HK-2 (cell line): ENCODE results near the gene FIBCD1.
"Not testable (repeated sequence)": the region's sequence is repeated elsewhere in the genome, so short reads cannot be mapped to it uniquely, and the experiment has no call there.

ENCODE experiments used
- DNase-seq: peaks from one replicate; pipeline ENCODE4 v3.0.0-alpha.2; 2018; ENCODE audit not compliant: unreplicated experiment

FIBCD1 gene

DNA sequence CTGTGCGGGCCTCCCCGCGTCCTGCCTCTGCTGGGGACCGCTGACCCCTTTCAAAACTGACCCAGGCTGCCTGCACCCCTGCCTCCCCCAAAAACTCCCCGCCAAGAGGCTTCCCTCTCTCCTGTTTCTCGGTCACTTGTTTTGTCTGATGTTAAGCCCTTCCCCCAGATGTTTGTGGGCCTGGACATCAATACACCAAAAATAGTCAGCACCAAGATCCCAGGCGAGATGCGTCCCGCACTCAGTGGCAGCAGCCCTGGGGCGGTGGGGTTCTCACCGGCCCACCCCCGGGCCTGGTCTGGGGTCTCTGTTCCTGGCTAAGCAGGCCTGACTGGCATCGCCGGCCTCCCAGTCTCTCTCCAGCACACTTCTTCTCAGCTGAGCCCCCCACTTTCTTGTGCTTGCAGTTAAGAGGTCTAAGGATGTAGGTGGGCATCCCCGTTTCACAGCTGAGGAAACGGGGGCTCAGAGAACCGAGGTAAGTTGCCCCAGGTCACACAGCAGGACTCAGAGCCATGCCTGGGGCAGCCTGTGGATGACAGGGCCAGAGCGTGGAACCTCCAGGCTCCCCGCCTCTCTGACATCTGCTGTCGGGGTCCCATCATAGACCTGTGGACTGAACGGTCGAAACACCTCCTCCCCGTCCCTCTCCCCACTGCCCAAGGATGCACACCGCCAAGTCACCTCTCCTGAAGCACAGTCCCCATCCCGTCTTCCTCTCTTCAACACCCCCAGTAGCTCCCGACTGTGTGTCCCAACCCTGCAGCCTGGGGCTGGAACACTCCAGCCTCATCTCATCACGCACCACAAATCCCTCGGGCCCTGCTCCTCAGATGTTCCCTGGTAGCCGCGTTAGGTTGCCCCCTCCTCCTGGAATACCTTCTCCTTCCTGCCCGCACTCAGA is 16.8 kb downstream of the FIBCD1 start:
- no peak for DNase-seq

DNA sequence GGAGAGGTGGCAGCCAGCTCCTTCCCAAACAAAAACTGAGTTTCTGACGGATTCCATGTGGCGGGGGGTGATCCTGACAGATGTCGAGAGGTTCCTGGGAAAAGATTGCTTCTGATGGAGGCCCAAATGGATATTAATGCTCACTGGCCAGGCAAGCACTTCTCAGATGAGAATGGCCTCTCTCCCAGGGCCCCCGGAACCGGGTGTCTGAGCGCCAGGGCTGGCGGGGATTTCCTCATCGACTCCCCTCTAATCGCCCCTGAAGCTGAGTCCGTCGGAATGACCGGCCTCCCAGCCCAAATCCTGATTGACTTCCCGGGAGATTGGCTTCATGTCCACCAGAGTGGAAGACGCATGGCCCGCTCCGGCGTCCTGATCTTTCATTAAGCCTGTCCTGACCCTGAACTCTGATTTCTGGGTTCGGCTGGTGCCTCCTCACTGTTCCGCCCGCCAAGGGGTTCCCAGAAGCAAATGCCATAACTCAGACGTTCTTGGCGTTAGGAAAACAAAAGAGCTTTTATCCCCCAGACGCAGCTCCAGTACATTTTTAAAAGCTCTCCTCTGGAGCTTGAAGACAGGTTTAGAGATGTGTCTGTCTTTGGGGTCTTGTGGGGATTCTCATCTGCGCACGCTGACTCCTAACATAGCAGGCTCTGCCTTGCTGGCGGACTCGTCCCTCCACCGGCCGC is 17.6 kb downstream of the FIBCD1 start:
- no peak for DNase-seq

DNA sequence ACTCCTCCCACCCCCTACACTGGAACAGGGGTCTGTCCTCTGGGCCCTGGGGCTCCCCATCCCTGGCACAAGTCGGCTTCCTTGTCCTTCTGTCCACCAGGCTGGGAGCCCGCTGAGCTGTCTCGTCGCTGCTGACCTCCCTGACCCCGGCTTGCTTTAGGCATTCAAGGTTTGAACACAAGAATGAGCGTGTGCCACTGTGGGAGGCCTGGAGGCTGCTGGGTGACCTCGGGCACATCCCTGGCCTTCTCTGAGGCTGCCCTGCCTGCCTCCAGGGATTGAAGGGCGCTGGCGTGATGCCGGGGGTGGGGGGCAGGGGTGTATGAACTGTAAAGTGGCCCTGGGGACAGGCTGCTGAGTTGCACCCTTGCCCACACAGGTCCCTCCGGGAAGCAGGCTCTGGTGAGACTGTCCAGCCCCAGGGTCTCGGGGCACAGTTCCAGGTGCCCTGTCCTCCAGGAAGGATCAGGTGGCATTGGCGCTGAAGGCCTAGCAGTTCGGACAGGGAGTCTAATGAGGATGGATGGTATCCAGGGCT is 18.2 kb downstream of the FIBCD1 start:
- no peak for DNase-seq

DNA sequence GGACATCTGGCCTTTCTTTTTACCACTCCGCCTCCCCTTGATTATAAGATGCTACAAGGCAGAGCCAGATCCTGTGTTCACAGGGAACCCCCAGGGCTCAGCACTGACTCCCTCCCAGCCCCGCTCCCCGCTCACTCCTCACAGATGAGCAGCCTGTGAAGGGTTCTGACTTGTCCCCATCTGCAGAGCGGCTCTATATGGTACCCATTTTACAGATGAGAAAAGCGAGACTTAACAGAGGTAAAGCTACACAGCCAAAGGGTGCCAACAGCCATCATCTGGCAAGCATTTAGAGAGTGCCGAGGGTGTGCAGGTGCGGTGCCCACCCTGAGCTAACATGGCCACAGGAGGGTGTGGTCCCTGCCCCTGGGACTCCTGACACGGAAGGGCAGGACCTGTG is 18.8 kb downstream of the FIBCD1 start:
- DNase-seq = no peak

DNA sequence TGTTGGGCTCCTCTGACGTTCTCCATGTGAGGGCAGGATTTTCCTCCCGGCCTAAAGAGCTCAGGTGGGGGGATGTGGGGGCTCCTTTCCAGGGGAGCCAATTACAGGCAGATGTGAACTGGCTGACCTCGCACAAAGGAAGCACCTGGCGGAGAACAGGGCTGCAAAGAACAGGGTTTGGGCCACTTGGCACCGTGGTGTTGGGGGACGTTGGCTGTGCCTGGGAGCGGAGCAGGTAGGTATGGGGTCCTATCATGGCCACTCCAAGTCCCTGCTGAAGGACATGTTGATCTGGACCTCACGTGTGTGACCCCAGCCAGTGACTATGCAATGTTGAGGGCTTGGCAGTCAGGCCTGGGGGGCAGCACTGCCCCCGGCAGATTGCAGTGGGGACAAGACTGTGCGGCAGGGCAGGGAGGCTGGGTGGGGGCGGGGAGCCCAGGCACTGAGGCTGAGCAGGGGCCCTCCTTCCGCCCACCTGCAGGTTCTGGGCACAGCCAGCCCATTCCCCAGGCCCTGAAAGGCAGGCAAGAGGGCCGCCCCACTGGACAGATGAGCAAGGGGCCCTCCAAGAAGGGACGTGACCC is 19.4 kb downstream of the FIBCD1 start:
- no peak for DNase-seq

DNA sequence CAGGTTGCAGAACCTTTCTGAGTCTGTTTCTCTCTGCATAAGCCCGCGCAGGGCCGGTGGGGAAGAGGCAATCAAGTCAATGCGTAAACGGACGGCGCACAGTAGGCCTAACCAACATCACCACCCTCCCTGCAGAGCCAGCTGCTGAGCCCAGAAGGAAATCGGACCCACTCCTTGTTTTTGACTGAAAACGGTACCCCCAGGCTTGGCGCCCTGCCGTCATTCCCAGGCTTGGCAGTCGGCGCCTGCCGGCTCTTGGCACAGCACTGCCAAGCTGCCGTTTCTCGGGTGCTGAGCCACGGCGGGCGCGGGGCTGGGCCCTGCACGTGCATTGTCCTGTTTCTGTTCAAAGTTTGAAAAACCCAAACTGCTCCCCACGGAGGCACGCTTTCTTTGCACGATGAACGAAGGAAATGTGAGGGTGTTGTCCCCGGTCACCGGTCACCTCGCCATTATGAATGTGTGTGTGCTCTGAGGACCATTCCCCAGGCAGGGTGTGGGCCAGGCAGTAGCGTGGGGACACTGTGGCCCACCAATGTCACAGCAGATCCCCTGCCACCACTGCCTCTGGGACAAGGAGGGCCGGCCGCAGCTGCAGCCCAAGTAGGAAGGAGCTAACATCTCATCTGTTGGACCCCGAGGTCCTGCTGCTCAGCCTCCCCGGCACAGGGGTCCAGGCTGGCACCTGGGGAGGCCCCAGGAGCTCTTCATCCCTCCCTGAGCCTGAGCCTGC is 20.1 kb downstream of the FIBCD1 start:
- no peak for DNase-seq

DNA sequence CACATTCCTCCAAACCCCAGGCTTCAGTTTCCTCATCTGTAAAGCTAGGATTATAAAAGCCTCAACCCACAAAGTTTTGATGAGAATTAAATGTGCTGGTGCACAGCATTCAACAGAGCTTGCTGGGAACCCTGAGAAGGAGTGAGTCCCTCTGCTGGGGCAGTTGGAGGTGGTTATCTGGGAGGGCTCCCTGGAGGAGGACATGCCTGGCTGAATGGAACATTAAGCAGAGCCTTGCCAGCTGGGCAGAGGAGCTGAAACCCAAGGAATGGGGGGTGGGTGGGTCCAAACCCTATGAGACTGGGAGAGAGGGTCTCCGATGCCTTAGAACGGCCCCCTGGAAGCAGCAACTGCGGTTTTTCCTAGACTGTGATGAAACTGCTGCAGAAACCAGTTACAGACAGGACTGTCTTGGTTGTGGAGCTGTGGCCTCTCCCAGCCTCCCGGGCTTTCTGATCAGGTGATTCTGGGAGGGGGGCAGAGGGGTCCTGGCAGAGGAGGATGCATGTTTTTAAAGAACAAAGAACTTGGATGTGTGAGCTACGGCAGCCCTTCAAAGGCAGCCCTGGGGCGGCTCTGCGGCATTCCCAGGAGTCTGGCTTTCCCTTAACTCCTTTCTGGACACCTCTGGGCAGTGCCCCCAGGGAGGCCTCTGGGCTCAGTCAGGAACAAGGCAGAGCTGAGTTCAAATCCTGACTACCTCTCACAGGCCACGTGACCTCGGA is 20.8 kb downstream of the FIBCD1 start:
- DNase-seq = no peak

DNA sequence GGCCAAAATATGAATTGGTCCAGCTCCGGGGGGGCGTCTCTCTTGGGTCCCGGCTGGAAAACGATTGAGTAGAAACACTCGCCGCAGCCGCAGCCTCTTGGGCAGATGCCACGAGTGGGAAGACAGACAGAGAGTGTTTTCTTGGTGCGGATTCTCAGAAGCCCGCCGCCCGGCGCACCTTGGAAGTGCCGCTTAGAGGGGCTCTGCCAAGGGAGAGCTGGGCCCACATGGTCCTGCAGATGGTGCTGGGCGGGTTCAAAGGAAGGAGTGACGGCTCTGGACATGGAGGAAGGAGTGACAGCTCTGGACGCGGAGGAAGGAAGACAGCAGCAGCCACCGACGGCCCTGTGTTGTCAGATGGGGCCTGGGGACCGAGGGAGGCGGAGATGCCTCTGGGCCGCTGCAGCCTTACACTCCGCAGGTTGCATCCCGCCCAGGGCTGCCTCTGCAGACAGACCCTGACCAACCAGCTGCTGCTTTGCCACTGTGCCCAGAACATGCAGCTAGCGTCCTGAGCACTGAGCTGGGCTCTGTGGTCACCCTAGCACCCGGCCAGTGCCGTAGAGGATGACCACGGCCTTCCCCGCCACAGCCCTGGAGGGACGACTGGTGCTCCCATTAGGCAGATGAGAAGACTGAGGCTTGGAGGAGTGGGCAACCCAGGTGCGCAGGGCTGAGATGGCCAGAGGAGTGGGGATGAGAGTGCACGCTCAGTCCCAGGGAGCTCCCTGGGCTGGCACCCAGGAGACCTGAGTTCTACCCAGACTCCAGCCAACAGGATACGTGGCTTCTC is 21.7 kb downstream of the FIBCD1 start:
- no peak for DNase-seq

DNA sequence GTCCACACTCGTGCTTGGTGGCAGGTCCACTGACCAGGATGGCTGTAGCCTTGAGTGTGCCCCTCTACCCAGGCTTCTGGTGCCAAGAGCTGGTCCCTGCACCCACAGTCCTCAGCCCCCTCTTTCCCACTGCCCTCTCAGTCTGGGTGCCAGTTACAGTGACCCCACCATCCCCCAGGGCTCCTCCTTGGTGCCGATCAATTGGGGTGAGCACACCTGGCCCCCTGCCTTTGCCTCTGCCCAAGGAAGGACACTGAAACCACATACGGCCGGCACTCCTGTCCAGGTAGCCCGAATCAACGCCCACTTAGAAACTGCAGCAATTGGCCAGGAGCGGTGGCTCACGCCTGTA is 24.0 kb downstream of the FIBCD1 start:
- no peak for DNase-seq

DNA sequence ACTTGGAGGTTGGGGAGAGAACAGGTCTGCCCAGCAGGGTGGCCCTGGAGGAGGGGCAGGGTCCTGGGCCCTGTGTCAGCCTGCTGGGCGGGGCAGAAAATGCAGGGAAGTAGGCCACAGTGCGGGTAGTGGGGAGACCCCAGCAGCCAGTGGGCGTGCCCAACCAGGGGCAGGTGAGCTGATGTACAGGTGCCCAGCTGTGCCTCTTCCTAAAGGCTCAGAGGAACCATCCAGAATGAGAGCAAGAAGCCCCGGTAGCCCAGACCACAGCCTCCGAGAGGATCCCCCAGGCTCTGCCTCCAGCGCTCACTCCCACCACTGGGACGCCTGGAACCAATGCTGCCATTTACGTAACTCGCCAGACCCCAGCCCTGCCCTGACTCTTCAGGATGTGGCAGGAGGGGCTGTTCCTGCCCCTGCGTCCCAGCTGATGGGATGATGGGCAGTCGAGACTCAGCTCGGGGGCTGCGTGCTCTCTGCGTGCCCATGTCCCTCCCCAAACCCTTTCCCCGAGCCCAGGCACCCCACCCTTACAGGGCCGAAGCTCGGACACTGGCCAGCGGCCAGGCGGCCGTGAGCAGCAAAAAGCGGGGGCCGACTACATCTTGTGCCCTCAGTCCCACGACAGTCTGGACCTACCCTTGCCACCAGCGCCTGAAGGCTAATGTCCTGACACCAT is 24.5 kb downstream of the FIBCD1 start:
- DNase-seq = no peak

DNA sequence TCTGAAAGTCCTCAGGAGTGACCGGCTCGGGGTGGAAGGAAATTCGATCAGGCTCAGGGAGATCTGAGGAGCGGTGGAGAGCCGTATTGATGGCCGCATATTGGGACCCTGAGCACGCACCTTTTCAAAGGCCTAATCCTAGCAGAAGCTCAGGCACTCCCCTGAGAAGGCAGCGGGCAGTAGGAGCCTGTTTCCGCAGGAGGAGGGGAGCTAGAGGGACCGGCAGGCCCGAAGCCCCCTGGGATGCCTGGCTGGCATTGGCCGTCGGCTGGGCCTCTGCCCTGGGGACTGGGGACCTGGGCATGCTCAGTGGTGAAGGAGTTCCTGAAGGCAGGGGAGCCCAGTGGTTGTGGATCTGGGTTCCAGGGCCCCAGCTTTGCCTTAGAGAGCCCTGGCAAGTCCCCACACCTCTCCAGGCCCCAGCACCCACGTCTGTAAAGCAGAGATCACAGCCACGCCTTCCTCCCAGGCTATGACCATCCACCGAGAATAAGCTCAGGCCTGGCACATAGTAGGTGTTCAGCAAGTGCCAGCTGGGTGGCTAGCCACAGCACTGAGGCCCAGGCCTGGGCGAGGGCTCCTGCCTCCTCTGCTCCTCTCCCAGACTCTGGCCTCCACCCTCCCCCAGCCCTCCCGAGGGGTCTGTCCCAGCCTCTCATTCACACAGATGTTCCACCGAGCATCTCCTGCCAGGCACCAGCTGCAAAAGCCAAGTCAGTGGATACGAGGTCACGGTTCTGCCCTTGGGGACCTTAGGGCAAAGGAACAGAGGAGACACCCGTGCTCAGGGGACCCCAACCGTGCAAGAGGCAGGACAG is 25.2 kb downstream of the FIBCD1 start:
- DNase-seq = no peak

DNA sequence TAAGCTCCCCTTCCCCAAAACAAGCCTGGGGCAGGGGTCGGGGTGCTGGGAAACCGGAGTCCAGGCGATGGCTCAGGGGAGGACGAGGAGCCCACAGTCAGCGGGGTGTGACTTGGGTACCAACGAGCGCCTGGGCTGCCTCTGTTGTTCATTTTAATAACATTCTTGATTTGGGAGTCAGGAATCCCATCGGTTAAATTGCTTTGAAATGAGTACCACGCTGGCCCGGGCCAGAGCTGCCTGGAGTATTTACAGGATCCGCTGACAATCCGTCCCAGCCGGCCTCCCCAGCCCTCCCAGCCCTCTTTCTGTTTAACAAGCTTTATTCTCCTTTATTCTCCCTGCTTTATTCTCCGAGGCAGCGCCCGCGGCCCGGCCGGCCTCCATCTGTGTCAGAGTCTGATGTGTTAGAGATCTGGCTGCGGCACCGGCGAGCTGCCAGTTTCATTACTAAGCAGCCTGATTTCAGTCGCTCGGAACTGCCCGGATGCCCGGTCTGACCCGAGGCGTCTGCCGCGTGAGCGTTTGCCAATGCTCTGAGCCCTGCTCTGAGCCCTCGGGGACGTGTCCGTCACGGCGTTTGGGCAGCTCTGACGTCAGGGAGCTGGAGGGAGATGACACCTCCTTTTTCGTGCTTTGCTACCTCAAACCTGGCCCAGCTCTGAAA is 26.0 kb downstream of the FIBCD1 start:
- peak; percentile 91 for DNase-seq

DNA sequence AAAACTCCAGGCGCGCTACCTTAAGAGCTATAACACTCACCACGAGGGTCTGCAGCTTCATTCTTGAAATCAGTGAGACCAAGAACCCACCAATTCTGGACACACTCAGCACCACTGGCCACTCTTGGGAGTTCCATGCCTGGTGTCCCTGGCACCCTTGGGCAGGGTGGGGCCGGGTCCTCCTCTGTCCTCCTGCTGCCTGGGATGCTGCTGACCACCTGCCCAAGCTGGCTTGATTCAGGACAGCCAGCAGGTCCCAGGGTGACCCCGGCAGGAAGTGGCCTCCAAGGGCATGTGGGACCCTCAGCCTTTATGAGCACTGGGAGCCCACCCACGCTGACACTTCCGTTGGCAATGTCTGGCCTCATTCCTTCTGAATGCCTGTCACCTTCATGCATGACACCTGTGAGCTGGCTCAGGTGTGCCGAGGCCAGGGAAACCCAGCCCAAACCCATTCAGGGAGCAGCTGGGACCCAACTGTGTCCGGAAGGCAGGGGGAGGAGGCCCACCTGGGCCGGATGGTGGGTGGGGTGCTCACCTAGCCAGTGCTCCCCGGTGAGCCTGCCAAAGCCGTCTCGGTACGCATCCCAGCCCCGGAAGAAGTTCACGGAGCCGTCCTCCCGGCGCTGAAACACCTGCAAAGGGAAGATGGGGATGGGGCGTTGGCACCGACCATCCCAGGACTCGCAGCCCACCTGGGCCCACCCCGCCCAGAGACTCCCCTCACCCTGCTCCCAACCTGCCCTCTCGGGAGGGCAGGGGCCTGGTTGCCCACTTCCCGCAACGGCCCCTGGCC is 27.6 kb downstream of the FIBCD1 start:
- DNase-seq = no peak

DNA sequence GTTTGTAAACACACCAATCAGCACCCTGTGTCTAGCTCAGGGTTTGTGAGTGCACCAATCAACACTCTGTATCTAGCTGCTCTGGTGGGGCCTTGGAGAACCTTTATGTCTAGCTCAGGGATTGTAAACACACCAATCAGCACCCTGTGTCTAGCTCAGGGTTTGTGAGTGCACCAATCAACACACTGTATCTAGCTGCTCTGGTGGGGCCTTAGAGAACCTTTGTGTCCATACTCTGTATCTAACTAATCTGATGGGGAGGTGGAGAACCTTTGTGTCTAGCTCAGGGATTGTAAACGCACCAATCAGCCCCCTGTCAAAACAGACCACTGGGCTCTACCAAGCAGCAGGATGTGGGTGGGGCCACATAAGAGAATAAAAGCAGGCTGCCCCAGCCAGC is 28.4 kb downstream of the FIBCD1 start:
- DNase-seq = not testable (repeated sequence)

DNA sequence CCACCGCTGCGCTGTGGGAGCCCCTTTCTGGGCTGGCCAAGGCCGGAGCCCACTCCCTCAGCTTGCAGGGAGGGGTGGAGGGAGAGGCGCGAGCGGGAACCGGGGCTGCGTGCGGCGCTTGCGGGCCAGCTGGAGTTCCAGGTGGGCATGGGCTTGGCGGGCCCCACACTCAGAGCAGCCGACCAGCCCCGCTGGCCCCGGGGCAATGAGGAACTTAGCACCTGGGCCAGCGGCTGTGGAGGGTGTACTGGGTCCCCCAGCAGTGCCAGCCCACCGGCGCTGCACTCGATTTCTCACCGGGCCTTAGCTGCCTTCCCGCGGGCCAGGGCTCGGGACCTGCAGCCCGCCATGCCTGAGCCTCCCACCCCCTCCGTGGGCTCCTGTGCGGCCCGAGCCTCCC is 29.0 kb downstream of the FIBCD1 start:
- DNase-seq = not testable (repeated sequence)

DNA sequence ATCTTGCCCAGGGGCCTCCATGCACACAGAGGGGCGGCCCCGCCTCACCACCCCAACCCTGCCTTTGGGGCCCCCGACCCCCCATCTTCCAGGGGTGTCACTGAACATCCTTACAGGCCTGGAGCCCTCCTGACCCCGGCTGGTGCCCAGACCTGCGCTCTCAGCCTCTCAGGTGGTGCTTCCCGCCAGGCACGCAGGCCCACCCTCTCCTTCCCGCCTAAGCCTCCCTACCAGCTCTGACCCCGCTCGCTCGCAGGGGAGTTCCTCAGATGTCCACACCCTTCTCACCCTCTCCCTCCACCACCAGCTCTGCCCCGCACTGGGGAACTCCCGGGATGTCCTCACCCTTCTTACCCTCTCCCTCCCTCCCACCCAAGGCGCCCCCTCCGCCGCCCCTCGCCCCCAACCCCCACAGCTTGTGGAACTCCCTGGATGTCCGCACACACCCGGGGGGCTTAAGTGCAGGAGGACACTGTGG is 30.1 kb downstream of the FIBCD1 start:
- no peak for DNase-seq

DNA sequence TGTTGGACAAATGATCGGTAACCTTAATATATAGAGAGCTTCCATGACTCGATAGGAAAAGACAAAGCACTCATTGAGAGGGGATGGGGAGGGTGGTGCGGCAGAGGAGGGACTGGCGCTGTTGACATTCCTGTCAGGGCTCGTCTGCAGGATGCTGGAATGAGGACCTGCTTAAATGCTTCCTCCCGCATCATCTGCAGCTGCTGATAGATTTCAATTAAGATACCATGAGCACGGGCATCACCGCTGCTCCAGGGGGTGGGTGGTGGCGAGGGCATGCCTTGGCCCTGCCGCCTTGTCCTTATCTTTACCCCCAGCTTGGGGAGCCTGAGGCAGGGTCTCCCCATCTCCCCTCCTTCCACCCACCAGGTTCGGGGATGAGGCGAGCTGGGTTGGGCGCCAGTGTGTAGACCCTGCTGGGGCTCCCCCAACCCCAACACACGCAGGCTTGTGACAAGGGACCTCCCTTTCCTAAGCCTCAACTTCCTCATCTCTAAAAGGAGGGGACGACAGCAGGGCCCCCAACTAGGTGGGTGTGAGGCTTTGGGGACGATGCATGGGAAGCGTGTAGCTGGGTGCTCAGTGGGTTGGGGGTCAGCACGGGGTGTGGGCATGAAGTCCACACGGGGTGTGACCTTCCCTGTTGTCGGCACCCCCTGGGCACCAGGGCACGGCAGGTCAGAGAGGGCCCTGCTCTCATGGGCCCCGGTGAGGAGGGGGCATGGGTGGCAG is 30.7 kb downstream of the FIBCD1 start:
- no peak for DNase-seq
